Muscle layer of colon (tissue), 2 donors: ENCODE results near the gene FUT6.

ENCODE experiments used
- H3K27ac ChIP-seq: one replicate; pipeline ENCODE4 v1.7.0; 2013; ENCODE audit warnings: low read depth, mild to moderate bottlenecking, low read length, moderate library complexity
- H3K27me3 ChIP-seq, 2 donors: one replicate each; pipeline ENCODE4 v1.7.0; 2013; ENCODE audit warnings: low read length in 2 of 2, mild to moderate bottlenecking in 2 of 2; ENCODE audit not compliant: insufficient read depth in 2 of 2, control insufficient read depth in 1 of 2
- H3K36me3 ChIP-seq: one replicate; pipeline ENCODE4 v1.7.0; 2013; ENCODE audit warnings: mild to moderate bottlenecking, low read length; ENCODE audit not compliant: insufficient read depth
- H3K4me1 ChIP-seq: one replicate; pipeline ENCODE4 v1.7.0; 2013; ENCODE audit warnings: mild to moderate bottlenecking, low read length; ENCODE audit not compliant: insufficient read depth
- H3K4me3 ChIP-seq, 2 donors: one replicate each; pipeline ENCODE4 v1.7.0; 2013; ENCODE audit warnings: low read length in 2 of 2, low read depth in 1 of 2, mild to moderate bottlenecking in 1 of 2, moderate library complexity in 1 of 2
- H3K9ac ChIP-seq: one replicate; pipeline ENCODE4 v1.7.0; 2013; ENCODE audit warnings: low read length
- H3K9me3 ChIP-seq: one replicate; pipeline ENCODE4 v1.7.0; 2013; ENCODE audit warnings: mild to moderate bottlenecking, low read length
- donor health status: abdominal sarcoma.
- donor health status: Adenocarcinoma of cecum.

FUT6 gene

GRCh38 chr19:5799247-5800241 lies 40.0 kb downstream of the FUT6 start:
- Histone ChIP-seq H3K27me3 (peaks cover 5 to 15% of the 10 kb centered on the region in 2 donors), H3K9ac (no peak overlapping the region), H3K4me3 (no peak overlapping the region), H3K36me3 (no peaks in the 10 kb centered on the region), H3K4me1 (peaks cover 5% of the 10 kb centered on the region), H3K9me3 (no peaks in the 10 kb centered on the region), H3K27ac (no peak overlapping the region)

DNA sequence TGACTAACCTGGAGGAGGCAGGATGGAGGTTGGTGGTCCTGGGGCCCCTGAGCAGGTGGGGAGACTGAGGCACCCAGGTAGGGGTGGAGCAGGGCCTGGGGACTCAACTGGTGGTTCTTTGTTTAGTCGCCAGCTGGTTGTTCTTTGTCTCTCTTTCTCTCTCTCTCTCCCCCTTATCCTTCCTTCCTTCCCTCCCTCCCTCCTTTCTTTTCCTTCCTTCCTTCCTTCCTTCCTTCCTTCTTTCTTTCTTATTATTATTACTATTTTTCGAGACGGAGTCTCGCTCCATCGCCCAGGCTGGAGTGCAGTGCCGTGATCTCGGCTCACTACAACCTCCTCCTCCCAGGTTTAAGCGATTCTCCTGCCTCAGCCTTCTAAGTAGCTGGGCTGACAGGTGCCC lies 41.3 kb downstream of the FUT6 start:
- Histone ChIP-seq H3K4me1 (no peaks in the 10 kb centered on the region), H3K36me3 (no peaks in the 10 kb centered on the region)

GRCh38 chr19:5795382-5795919 lies 44.1 kb downstream of the FUT6 start:
- Histone ChIP-seq H3K4me1 (no peaks in the 10 kb centered on the region), H3K4me3 (no peak overlapping the region), H3K9ac (no peak overlapping the region), H3K9me3 (no peaks in the 10 kb centered on the region), H3K27ac (no peak overlapping the region), H3K27me3 (no peaks in the 10 kb centered on the region), H3K36me3 (no peaks in the 10 kb centered on the region)

More for the DNA sequence above, 41.3 kb downstream of the FUT6 start:
- Histone ChIP-seq H3K9ac (no peak overlapping the region), H3K27me3 (peaks cover 5 to 7% of the 10 kb centered on the region in 2 donors), H3K27ac (no peak overlapping the region), H3K9me3 (no peaks in the 10 kb centered on the region), H3K4me3 (no peak overlapping the region)

DNA sequence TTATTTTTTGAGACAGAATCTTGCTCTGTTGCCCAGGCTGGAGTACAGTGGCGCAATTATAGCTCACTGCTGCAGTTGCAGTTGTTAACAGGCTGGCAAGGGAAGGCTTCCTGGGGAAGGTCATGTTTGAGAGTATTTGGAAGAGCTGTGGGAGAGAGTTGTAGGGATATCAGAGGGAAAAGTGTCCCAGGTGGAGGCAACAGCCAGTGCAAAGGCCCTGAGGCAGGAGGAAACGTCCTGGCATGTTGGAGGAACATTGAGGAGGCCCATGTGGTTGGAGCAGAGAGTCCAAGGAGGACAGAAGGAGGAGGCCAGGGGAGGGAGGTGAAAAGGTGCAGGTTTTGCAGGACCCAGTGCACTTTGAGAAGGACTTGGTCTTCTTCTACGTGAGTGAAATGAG lies 46.3 kb downstream of the FUT6 start:
- Histone ChIP-seq H3K4me1 (peaks cover 9% of the 10 kb centered on the region), H3K4me3 (no peak overlapping the region), H3K27ac (no peak overlapping the region), H3K36me3 (peaks cover 20% of the 10 kb centered on the region), H3K9me3 (no peaks in the 10 kb centered on the region), H3K9ac (no peak overlapping the region), H3K27me3 (no peaks in the 10 kb centered on the region)

- H3K9me3 ChIP-seq: no peaks in the 10 kb centered on the region
- no peak overlapping the region for H3K4me3 ChIP-seq
- H3K4me1 ChIP-seq: peaks cover 9% of the 10 kb centered on the region
- no peak overlapping the region for H3K27ac ChIP-seq
- no peaks in the 10 kb centered on the region for H3K27me3 ChIP-seq
- no peak overlapping the region for H3K9ac ChIP-seq
- peaks cover 28% of the 10 kb centered on the region for H3K36me3 ChIP-seq
These were observed 47.3 kb downstream of the FUT6 start for GRCh38 chr19:5792224-5792623.

DNA sequence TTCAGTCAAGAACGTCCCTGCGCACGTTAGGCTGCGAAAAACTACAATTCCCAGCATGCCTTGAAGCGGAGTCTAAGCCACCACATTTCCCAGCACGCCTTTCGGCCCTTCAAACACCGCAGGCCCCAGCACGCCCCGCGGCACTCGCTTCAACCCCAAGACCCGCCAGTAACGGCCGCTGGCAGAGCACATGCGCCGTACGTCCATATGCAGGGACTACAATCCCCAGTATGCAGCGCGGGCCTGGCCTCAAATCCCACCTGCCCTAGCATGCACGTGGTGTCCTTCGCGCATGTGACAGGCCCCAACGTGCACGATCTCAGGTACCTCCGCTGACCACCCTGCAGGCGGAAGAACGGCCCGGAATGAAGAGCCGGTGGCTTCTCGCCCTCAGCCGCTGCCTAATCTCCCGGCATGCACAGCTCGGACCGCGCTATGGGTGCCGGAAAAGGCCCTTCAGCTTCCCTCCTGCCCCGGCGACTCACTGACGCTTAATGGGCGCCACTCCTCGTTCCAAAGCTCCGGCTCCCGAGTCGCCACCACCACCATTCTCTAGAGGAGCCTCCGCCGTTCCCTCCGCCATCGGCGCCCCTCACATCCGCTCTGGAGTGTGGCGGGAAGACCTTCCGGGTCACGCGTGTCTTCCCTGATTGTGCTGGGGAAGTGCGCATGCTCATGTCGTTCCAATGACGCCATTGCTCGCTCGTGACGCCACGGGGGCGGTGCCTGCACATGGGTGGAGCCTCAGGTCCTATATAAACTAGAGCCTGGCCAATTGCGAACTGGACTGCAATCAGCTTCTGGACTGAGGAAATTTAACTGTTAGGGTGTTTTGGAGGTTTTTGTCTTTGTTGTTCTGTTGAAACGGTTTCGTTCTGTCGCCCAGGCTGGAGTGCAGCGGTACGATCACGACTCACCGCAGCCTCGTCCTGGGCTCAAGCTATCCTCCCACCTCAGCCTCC lies 48.7 kb downstream of the FUT6 start, which contains the start of gene DUS3L:
DUS3L (minus strand) TSS at position 605 of the 962 bp plus-strand sequence; CDS start at position 583, 22 bp downstream.
- Histone ChIP-seq H3K9me3 (no peaks in the 10 kb centered on the region), H3K36me3 (peaks cover 42% of the 10 kb centered on the region), H3K27ac (peak within 1 kb of the TSS; percentile 99), H3K4me1 (peaks cover 9% of the 10 kb centered on the region), H3K27me3 (no peaks in the 10 kb centered on the region), H3K9ac (peak within 1 kb of the TSS; percentile 51), H3K4me3 (peak within 1 kb of the TSS; percentile 78 to 100)

DNA sequence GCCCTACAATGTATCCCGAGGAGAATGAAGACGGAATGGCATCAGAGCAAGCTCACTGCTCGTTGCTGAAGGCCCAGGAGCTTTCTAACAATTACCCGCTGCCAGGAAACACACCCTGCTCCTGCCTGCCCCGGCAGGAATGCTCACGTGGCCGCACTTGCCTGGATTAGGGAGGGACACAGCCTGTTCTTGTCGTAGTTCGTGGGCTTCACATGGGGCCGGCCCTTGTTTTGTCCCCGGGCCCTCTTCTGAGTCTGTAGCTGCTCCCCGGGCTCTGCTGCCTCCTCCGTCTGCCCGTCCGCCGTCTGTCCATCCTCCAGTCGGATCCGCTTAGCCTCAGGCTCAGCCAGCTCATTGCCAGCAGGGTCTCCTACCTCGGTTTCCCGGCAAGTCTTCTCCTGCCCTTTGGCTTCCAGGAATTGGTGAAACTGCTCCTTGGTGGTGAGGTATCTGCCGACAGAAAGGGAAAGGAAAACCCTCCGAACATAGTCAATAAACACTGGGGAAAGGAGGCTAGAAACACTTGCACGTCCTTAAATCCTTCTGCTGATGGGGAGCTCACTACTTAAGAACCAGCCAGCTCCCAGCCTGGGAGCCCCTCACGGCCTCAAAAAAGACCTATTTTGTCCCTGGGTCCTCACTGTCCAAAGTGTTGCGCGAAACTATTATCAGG lies 49.5 kb downstream of the FUT6 start:
- Histone ChIP-seq H3K27me3 (no peaks in the 10 kb centered on the region), H3K36me3 (peaks cover 45% of the 10 kb centered on the region), H3K27ac (peak overlapping the region; percentile 99), H3K4me1 (peaks cover 9% of the 10 kb centered on the region), H3K9ac (no peak overlapping the region), H3K9me3 (no peaks in the 10 kb centered on the region), H3K4me3 (peak overlapping the region; percentile 78 to 100)

DNA sequence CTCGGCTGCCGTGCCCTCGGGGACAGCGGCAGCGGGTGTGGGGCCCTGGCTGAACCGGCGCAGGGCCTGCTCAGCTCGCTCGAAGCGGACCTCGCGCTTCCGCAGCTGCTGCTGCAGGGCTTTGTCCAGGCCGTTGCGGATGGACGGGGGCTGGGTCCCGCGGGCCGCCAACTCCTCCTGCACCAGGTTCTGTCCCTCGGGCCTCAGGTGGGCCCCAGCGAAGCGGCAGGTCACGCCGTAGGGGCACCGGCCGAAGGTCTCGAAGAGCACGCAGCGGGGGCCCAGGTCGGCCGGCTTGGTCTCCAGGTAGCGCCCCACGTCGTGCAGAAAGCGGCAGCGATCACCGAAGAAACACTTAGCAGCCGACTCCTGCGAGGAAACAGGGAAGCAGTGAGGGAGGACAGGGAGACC lies 50.1 kb downstream of the FUT6 start:
- H3K4me3 ChIP-seq: no peak overlapping the region
- peaks cover 9% of the 10 kb centered on the region for H3K4me1 ChIP-seq
- no peaks in the 10 kb centered on the region for H3K27me3 ChIP-seq
- H3K9ac ChIP-seq: no peak overlapping the region
- H3K9me3 ChIP-seq: no peaks in the 10 kb centered on the region
- no peak overlapping the region for H3K27ac ChIP-seq
- H3K36me3 ChIP-seq: peaks cover 45% of the 10 kb centered on the region

DNA sequence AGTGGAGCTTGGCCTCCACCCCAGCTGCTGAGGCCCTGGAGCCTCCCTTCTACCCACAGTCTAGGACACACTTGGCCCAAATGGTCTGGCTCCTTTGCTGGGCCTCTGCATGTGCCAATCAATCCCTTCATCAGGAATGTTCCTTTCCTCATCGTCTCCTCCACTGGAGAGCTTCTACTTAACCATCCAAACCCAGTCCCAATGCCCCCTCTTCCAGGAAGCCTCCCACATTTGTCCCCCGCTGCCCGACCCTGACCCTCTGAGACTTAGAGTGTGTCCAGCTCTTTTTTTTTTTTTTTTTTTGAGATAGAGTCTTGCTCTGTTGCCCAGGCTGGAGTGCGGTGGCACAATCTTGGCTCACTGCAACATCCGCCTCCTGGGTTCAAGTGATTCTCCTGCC lies 51.1 kb downstream of the FUT6 start:
- H3K9me3 ChIP-seq: no peaks in the 10 kb centered on the region
- H3K9ac ChIP-seq: no peak overlapping the region
- H3K36me3 ChIP-seq: peaks cover 45% of the 10 kb centered on the region
- no peak overlapping the region for H3K4me3 ChIP-seq
- H3K27ac ChIP-seq: no peak overlapping the region
- H3K27me3 ChIP-seq: no peaks in the 10 kb centered on the region
- H3K4me1 ChIP-seq: peaks cover 9% of the 10 kb centered on the region

GRCh38 chr19:5787409-5788182 lies 51.9 kb downstream of the FUT6 start:
- Histone ChIP-seq H3K4me3 (no peak overlapping the region), H3K36me3 (peaks cover 45% of the 10 kb centered on the region), H3K4me1 (peaks cover 9% of the 10 kb centered on the region), H3K9ac (no peak overlapping the region), H3K9me3 (no peaks in the 10 kb centered on the region), H3K27ac (no peak overlapping the region), H3K27me3 (no peaks in the 10 kb centered on the region)
